GM12878 (cell line): Measurements from ENCODE around the gene EIF3D. TPM values are rescaled to one million over a fixed set of nuclear protein-coding genes. Genes with fewer than 3 reads are reported as not detected.

Experiments
- ATAC-seq: fragments of 200-7000 bp; cut with Tn5 transposase; 3 replicates; pipeline ENCODE4 v1.9.1; 2020; ENCODE audit warnings: mild to moderate bottlenecking, moderate library complexity
- BruUV-seq: library from RNA; stranded (reverse); fragments of 400-500 nt; replicated peaks from 2 replicates; lab custom pipeline; 2021; lab: Mats Ljungman, UMichigan
- CTCF ChIA-PET: fragments of 300-600 bp; sonication (Branson Sonifier 250); formaldehyde crosslinking; extraction: SDS; loops from one replicate; lab custom pipeline; 2021; ENCODE audit warnings: inconsistent platforms; lab: Yijun Ruan, JAX
- POLR2A ChIA-PET: fragments of 350-600 bp; formaldehyde crosslinking; extraction: SDS; loops from one replicate; lab custom pipeline; 2021; ENCODE audit warnings: inconsistent platforms; lab: Charles Lee
- RAD21 ChIA-PET: fragments of 300-600 bp; sonication (Branson Sonifier 250); formaldehyde crosslinking; loops from one replicate; lab custom pipeline; 2023; ENCODE audit warnings: antibody characterized with exemption; ENCODE audit not compliant: unreplicated experiment; lab: Charles Lee
- SMC1A ChIA-PET: fragments of 300-600 bp; sonication (Branson Sonifier 250); formaldehyde crosslinking; loops from one replicate; lab custom pipeline; 2023; ENCODE audit not compliant: unreplicated experiment, uncharacterized antibody; lab: Charles Lee
- DNase-seq: peaks from one replicate; pipeline ENCODE4 v3.0.0-alpha.2; 2011; ENCODE audit warnings: low read depth, low spot score
- FAIRE-seq: peaks from 3 replicates; lab custom pipeline; 2011; peaks lifted over from hg19 to GRCh38; lab: Jason Lieb, UNC
- H2AFZ ChIP-seq: 2 replicates; pipeline ENCODE4 v1.6.0; 2011; ENCODE audit warnings: low read depth, low read length, control low read depth; ENCODE audit not compliant: control insufficient read depth
- H3K27ac ChIP-seq: 2 replicates; pipeline ENCODE4 v1.5.1; 2011; ENCODE audit warnings: control low read depth; ENCODE audit not compliant: control insufficient read depth, insufficient read depth
- H3K27me3 ChIP-seq, 2 experiments: replicated peaks in 1 of 2; 2 replicates each; pipeline versions ENCODE4 v1.6.0 to v1.6.1; 2011; ENCODE audit warnings: low read length in 1 of 2; ENCODE audit not compliant: control insufficient read depth in 2 of 2, insufficient read depth in 2 of 2
- H3K36me3 ChIP-seq, 2 experiments: 2 replicates each; pipeline ENCODE4 v1.5.1; 2011; ENCODE audit warnings: low read length in 1 of 2; ENCODE audit not compliant: control insufficient read depth in 2 of 2, insufficient read depth in 2 of 2
- H3K4me1 ChIP-seq: 2 replicates; pipeline ENCODE4 v1.6.1; 2011; ENCODE audit warnings: mild to moderate bottlenecking, low read length, moderate library complexity, mixed read lengths; ENCODE audit not compliant: control insufficient read depth, insufficient read depth
- H3K4me2 ChIP-seq: 2 replicates; pipeline ENCODE4 v1.6.0; 2011; ENCODE audit warnings: control low read depth; ENCODE audit not compliant: control insufficient read depth, insufficient read depth
- H3K4me3 ChIP-seq: fragments of 200-600 bp; sonication (generic); 2 replicates; pipeline ENCODE4 v1.5.1; 2016
- H3K79me2 ChIP-seq: 2 replicates; pipeline ENCODE4 v1.6.0; 2011; ENCODE audit warnings: low read length; ENCODE audit not compliant: control insufficient read depth, insufficient read depth
- H3K9ac ChIP-seq: 2 replicates; pipeline ENCODE4 v1.8.0; 2011; ENCODE audit warnings: low read length, control low read depth, mixed read lengths; ENCODE audit not compliant: control insufficient read depth, insufficient read depth
- H3K9me3 ChIP-seq: replicated peaks from 3 replicates; pipeline ENCODE4 v1.5.1; 2011; ENCODE audit warnings: mild to moderate bottlenecking, low read length; ENCODE audit not compliant: control insufficient read depth, insufficient read depth
- H4K20me1 ChIP-seq: 2 replicates; pipeline ENCODE4 v1.6.0; 2011; ENCODE audit not compliant: control insufficient read depth, insufficient read depth
- BCL11A ChIP-seq: IDR thresholded peaks from 2 replicates; pipeline ENCODE4 v1.6.1; 2011; ENCODE audit warnings: low read depth, low read length
- CREB1 ChIP-seq: IDR thresholded peaks from 2 replicates; pipeline ENCODE4 v1.6.1; 2012; ENCODE audit warnings: low read depth, mild to moderate bottlenecking, inconsistent platforms
- DPF2 ChIP-seq: fragments of 450-650 bp; IDR thresholded peaks from 2 replicates; pipeline ENCODE4 v1.6.1; 2017; ENCODE audit warnings: mild to moderate bottlenecking
- MEF2A ChIP-seq: IDR thresholded peaks from 2 replicates; pipeline ENCODE4 v1.6.1; 2011; ENCODE audit warnings: low read depth, mild to moderate bottlenecking, low read length, moderate library complexity; ENCODE audit not compliant: insufficient read depth
- MEF2B ChIP-seq: fragments of 450-650 bp; IDR thresholded peaks from 2 replicates; pipeline ENCODE4 v1.6.1; 2018; ENCODE audit warnings: mild to moderate bottlenecking, moderate library complexity; ENCODE audit not compliant: partially characterized antibody, poor library complexity, severe bottlenecking
- NR2F1 ChIP-seq: fragments of 450-650 bp; conservative IDR thresholded peaks from 2 replicates; pipeline ENCODE4 v1.6.1; 2017; ENCODE audit warnings: mild to moderate bottlenecking
- PAX8 ChIP-seq: fragments of 450-650 bp; IDR thresholded peaks from 2 replicates; pipeline ENCODE4 v1.6.1; 2017; ENCODE audit warnings: mild to moderate bottlenecking, moderate library complexity
- RBBP5 ChIP-seq: fragments of 200-600 bp; sonication (generic); conservative IDR thresholded peaks from 2 replicates; pipeline ENCODE4 v1.6.1; 2016
- RUNX3 ChIP-seq: IDR thresholded peaks from 2 replicates; pipeline ENCODE4 v1.6.1; 2012; ENCODE audit warnings: low read length, inconsistent platforms
- SPI1 ChIP-seq: IDR thresholded peaks from 2 replicates; pipeline ENCODE4 v1.6.1; 2011; ENCODE audit warnings: low read depth, mild to moderate bottlenecking, low read length, moderate library complexity, borderline replicate concordance; ENCODE audit not compliant: insufficient read depth
- WRNIP1 ChIP-seq: IDR thresholded peaks from 2 replicates; pipeline ENCODE4 v1.6.1; 2011; ENCODE audit warnings: low read depth, low read length, improper control_type of control experiment, borderline replicate concordance
- WGBS: methylation state at CpG from one replicate; pipeline ENCODE4 v1.1.6; 2016; ENCODE audit warnings: low lambda C conversion rate; ENCODE audit not compliant: insufficient replicate concordance, insufficient coverage; ENCODE audit errors: missing lambda C conversion rate; 5-methylcytosine and 5-hydroxymethylcytosine counted together
- in situ Hi-C: fragments of 300-500 bp; cut with MboI; formaldehyde crosslinking; loops from 9 replicates; pipeline ENCODE4 v1.14.3; 2018; ENCODE audit warnings: mixed read lengths
- intact Hi-C: fragments of 100-400 bp; cut with micrococcal nuclease; formaldehyde crosslinking; loops from one replicate; pipeline ENCODE4 v1.14.2; 2022; ENCODE audit not compliant: unreplicated experiment
- polyA plus RNA-seq, 11 experiments: library from polyadenylated mRNA; depleted of rRNA in 4 of 11; unstranded in 6 of 11; stranded (reverse) in 5 of 11; fragments of >200 nt; fragmentation: Nextera tagmentation in 4 of 11; fragmentation: Illumina TruSeq in 1 of 11; extraction: Ambion mirVana in 4 of 11; extraction: Trizol in 1 of 11; gene quantifications; 1 replicate in 1 of 11; 2 replicates in 10 of 11; pipeline versions ENCODE4 v1.2.1 to v1.2.3, GENCODE V29; 2011 to 2016; ENCODE audit warnings: inconsistent platforms in 2 of 11, missing spikeins in 2 of 11, low read depth in 1 of 11
- total RNA-seq, 4 experiments: library from RNA; depleted of rRNA in 3 of 4; stranded (reverse); fragments of >200 nt in 3 of 4; fragmentation: Illumina TruSeq in 1 of 4; extraction: Trizol in 1 of 4; gene quantifications; 2 replicates each; pipeline versions ENCODE4 v1.2.1 to v1.2.3, GENCODE V29; 2013 to 2021
- TF ChIP-seq, protein P1 (sequence below): fragments of 450-650 bp; formaldehyde crosslinking; IDR thresholded peaks from 2 replicates; pipeline ENCODE4 v1.4.0; 2022; ENCODE audit warnings: mild to moderate bottlenecking, moderate library complexity
- TF ChIP-seq, protein P2 (sequence below): IDR thresholded peaks from 2 replicates; pipeline ENCODE4 v1.6.1; 2011; ENCODE audit warnings: low read depth, mild to moderate bottlenecking, low read length, moderate library complexity, borderline replicate concordance; ENCODE audit errors: extremely low read depth

Gene EIF3D
- total and polyA plus RNA-seq, 10 of the 15 experiments (the other 5 are each of a cell fraction or from before 2014, with no cell fraction given), result 240 to 558 (median 420) TPM

DNA sequence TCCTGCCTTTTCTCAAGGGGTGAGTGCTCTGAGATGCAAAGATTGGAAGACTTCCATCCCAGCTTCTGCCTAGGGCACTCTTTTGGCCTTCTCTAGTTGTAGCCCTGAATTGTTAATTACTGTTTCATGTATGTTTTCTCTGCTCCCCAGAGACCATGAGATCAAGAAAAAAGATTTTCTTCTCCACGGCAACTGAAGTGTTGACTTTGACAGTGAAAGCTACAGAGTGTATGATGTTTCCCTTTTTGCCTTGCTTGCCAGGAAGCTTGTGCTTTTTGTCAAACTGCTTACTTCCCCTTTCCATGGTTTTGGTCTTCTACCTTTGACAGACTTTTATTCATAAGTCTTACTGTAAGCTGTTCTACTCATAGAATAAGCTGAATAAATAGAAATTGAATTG is 23.3 kb upstream of the EIF3D start:
- no peak overlapping the region for H2AFZ ChIP-seq
- FAIRE-seq, result peak; percentile 92

DNA sequence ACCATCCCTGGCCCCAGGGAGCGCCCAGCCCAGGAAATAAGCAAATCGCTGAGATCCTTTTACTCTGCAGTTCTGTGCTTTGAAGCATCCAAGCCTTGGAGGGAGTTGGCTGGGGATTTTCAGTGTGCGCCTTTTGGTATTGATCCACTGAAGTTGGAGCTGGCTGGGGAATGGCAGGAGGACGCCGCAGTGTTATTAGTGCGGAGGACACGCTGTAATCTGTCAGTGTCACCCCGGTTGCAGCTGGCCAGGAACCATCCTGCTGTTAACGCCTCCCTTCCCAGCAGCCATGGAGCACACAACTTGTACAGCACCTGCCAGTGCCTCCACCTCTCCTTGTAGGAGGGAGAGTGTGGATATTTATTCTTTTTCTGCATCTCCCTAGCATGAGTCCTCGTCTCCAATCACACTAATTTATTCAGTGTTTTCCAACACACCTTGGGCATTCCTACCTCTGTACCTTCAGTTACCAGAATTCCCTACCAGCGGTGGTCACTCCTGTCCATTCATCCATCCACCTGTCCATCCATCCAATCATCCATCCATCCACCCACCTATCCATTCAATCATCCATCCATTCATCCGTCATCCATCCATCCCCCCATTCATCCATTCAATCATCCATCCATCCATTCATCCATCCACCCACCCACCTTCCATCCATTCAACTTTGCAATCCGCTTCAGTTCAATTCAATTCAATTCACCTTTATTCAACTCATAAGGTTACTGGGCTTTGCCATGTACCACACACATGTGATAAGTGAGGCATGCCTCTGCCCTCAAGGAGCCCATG is 21.9 kb upstream of the EIF3D start:
- Histone ChIP-seq H2AFZ (no peak overlapping the region), H3K27me3 (no peaks in the 10 kb centered on the region), H3K4me1 (peaks cover 7% of the 10 kb centered on the region), H3K36me3 (no peaks in the 10 kb centered on the region), H3K9me3 (no peaks in the 10 kb centered on the region; the same call in 2 of the 3 replicates), H4K20me1 (no peaks in the 10 kb centered on the region), H3K4me3 (no peak overlapping the region), H3K4me2 (no peak overlapping the region), H3K27ac (no peak overlapping the region), H3K79me2 (no peaks in the 10 kb centered on the region), H3K9ac (no peak overlapping the region)
- BruUV-seq, result no TSS peak
- in situ Hi-C loops (no loop called here), intact Hi-C loops (no loop called here)
- no peak for FAIRE-seq
- WGBS, result 60% methylated on average over 13 of the region's 13 CpGs
- RAD21 ChIA-PET, result interaction anchor here (1.7 kb wide), 1 partner anchor 426 kb away, joined by 5 read pairs; no protein-coding TSS in a partner anchor
- POLR2A ChIA-PET, result no interaction called here
- no peak for ATAC-seq
- SMC1A ChIA-PET, result no interaction called here
- no peak for DNase-seq
- CTCF ChIA-PET, result interaction anchor here (0.6 to 1.8 kb wide), 8 partner anchors 10 to 867 kb away, joined by 3 to 5 read pairs (median 4); partner anchors contain the start of gene IFT27
- TF ChIP-seq PAX8, result no peak
- no peak for TF ChIP-seq MEF2A
- TF ChIP-seq, protein P1, sequence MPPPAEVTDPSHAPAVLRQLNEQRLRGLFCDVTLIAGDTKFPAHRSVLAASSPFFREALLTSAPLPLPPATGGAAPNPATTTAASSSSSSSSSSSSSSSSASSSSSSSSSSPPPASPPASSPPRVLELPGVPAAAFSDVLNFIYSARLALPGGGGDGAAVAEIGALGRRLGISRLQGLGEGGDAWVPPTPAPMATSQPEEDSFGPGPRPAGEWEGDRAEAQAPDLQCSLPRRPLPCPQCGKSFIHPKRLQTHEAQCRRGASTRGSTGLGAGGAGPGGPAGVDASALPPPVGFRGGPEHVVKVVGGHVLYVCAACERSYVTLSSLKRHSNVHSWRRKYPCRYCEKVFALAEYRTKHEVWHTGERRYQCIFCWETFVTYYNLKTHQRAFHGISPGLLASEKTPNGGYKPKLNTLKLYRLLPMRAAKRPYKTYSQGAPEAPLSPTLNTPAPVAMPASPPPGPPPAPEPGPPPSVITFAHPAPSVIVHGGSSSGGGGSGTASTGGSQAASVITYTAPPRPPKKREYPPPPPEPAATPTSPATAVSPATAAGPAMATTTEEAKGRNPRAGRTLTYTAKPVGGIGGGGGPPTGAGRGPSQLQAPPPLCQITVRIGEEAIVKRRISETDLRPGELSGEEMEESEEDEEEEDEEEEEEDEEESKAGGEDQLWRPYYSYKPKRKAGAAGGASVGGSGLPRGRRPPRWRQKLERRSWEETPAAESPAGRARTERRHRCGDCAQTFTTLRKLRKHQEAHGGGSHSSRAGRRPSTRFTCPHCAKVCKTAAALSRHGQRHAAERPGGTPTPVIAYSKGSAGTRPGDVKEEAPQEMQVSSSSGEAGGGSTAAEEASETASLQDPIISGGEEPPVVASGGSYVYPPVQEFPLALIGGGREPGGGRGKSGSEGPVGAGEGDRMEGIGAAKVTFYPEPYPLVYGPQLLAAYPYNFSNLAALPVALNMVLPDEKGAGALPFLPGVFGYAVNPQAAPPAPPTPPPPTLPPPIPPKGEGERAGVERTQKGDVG (CRISPR knock-in tag), result no peak
- no peak for TF ChIP-seq DPF2
- TF ChIP-seq NR2F1, result no peak
- TF ChIP-seq BCL11A, result no peak
- TF ChIP-seq CREB1, result no peak
- TF ChIP-seq WRNIP1, result no peak
- TF ChIP-seq RBBP5, result no peak

More for the DNA sequence above, 23.3 kb upstream of the EIF3D start:
- DNase-seq (peak; percentile 25), ATAC-seq (peak; percentile 82)
- no peaks in the 10 kb centered on the region for H3K79me2 ChIP-seq
- H3K36me3 ChIP-seq, result no peaks in the 10 kb centered on the region
- H3K27me3 ChIP-seq, result peaks cover 0 to 2% of the 10 kb centered on the region in 2 experiments; a peak in 1 of 4 replicates
- CTCF ChIA-PET, result interaction anchor here (1.3 to 1.8 kb wide), 4 partner anchors 223 to 427 kb away, joined by 3 to 6 read pairs (median 5); partner anchors contain the start of gene IFT27
- no TSS peak for BruUV-seq
- TF ChIP-seq SPI1 (peak; percentile 5; the same call in 1 of the 2 replicates), RUNX3 (no peak), MEF2B (peak; percentile 76)
- TF ChIP-seq, protein P2, sequence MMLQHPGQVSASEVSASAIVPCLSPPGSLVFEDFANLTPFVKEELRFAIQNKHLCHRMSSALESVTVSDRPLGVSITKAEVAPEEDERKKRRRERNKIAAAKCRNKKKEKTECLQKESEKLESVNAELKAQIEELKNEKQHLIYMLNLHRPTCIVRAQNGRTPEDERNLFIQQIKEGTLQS, result no peak
- no peaks in the 10 kb centered on the region; the same call in 2 of the 3 replicates for H3K9me3 ChIP-seq
- intact Hi-C loops, result no loop called here
- in situ Hi-C loops, result no loop called here
- RAD21 ChIA-PET, result interaction anchor here (0.6 to 1.7 kb wide), 3 partner anchors 8 to 424 kb away, joined by 4 to 5 read pairs (median 5); no protein-coding TSS in a partner anchor
- H3K27ac ChIP-seq, result no peak overlapping the region
- POLR2A ChIA-PET, result interaction anchor here (1.0 kb wide), 1 partner anchor 23 kb away, joined by 3 read pairs; no protein-coding TSS in a partner anchor
- SMC1A ChIA-PET, result interaction anchor here (0.9 to 1.4 kb wide), 2 partner anchors 9 to 95 kb away, joined by 3 to 6 read pairs; no protein-coding TSS in a partner anchor
- H3K4me3 ChIP-seq, result no peak overlapping the region
- H4K20me1 ChIP-seq, result no peaks in the 10 kb centered on the region
- H3K4me1 ChIP-seq, result peaks cover 7% of the 10 kb centered on the region
- H3K4me2 ChIP-seq, result peak overlapping the region; percentile 64
- WGBS, result 0% methylated on average over 1 of the region's 1 CpG
- no peak overlapping the region for H3K9ac ChIP-seq
